Mesendoderm (in vitro differentiated cells): ENCODE data around the gene OMA1. TPM values are rescaled to one million over a fixed set of nuclear protein-coding genes. Genes with fewer than 3 reads are reported as not detected.

Experiments used
- DNase-seq: peaks from one replicate; pipeline ENCODE4 v3.0.0; 2013
- H2AK5ac ChIP-seq: 2 replicates; pipeline ENCODE4 v1.6.1; 2013; ENCODE audit warnings: low read length, inconsistent platforms
- H2BK120ac ChIP-seq: 2 replicates; pipeline ENCODE4 v1.6.1; 2013; ENCODE audit warnings: low read depth, mild to moderate bottlenecking, low read length, moderate library complexity, mixed read lengths
- H2BK15ac ChIP-seq: replicated peaks from 2 replicates; pipeline ENCODE4 v1.6.1; 2013; ENCODE audit warnings: low read depth, mild to moderate bottlenecking, moderate library complexity
- H2BK5ac ChIP-seq: 2 replicates; pipeline ENCODE4 v1.6.1; 2013; ENCODE audit warnings: low read length, inconsistent platforms
- H3K18ac ChIP-seq: 2 replicates; pipeline ENCODE4 v1.6.1; 2013; ENCODE audit warnings: mild to moderate bottlenecking, low read length, mixed read lengths
- H3K23ac ChIP-seq: one replicate; pipeline ENCODE4 v1.6.1; 2013; ENCODE audit warnings: low read length
- H3K27ac ChIP-seq: 2 replicates; pipeline ENCODE4 v1.5.1; 2013; ENCODE audit warnings: low read depth, mild to moderate bottlenecking, inconsistent platforms, low read length, moderate library complexity
- H3K27me3 ChIP-seq: 2 replicates; pipeline ENCODE4 v1.6.1; 2013; ENCODE audit warnings: low read length, control low read depth, mild to moderate bottlenecking, inconsistent platforms; ENCODE audit not compliant: insufficient read depth, poor library complexity
- H3K36me3 ChIP-seq: 2 replicates; pipeline ENCODE4 v1.6.1; 2013; ENCODE audit warnings: low read length, inconsistent platforms; ENCODE audit not compliant: control insufficient read depth, insufficient read depth
- H3K4ac ChIP-seq: one replicate; pipeline ENCODE4 v1.6.1; 2013; ENCODE audit warnings: low read depth, mild to moderate bottlenecking, low read length, moderate library complexity
- H3K4me1 ChIP-seq: 2 replicates; pipeline ENCODE4 v1.6.1; 2013; ENCODE audit warnings: low read depth, low read length, inconsistent platforms; ENCODE audit not compliant: control insufficient read depth
- H3K4me2 ChIP-seq: 2 replicates; pipeline ENCODE4 v1.6.1; 2013; ENCODE audit warnings: low read length
- H3K4me3 ChIP-seq: 2 replicates; pipeline ENCODE4 v1.5.1; 2013; ENCODE audit warnings: mild to moderate bottlenecking, low read length
- H3K56ac ChIP-seq: one replicate; pipeline ENCODE4 v1.6.1; 2013; ENCODE audit warnings: low read length
- H3K79me1 ChIP-seq: 2 replicates; pipeline ENCODE4 v1.6.1; 2013; ENCODE audit warnings: low read length, inconsistent platforms
- H3K79me2 ChIP-seq: 2 replicates; pipeline ENCODE4 v1.6.1; 2013; ENCODE audit warnings: mild to moderate bottlenecking, low read length; ENCODE audit not compliant: control insufficient read depth, insufficient read depth
- H3K9ac ChIP-seq: 2 replicates; pipeline ENCODE4 v1.6.1; 2013; ENCODE audit warnings: low read length, inconsistent platforms
- H4K5ac ChIP-seq: one replicate; pipeline ENCODE4 v1.6.1; 2013; ENCODE audit warnings: low read length
- H4K8ac ChIP-seq: one replicate; pipeline ENCODE4 v1.6.1; 2013; ENCODE audit warnings: low read depth, mild to moderate bottlenecking, control low read depth, low read length, moderate library complexity
- WGBS: extraction: QIAGEN DNeasy Blood & Tissue Kit; methylation state at CpG from one replicate; pipeline ENCODE4 v1.1.7; 2013; ENCODE audit warnings: low lambda C conversion rate, missing lambda C conversion rate; ENCODE audit not compliant: insufficient coverage; ENCODE audit errors: extremely low coverage; 5-methylcytosine and 5-hydroxymethylcytosine counted together
- polyA plus RNA-seq, 2 experiments: library from polyadenylated mRNA; stranded (reverse); fragments of 200-250 nt; gene quantifications; one replicate each; pipeline ENCODE4 v1.2.3, GENCODE V29; 2013

OMA1 gene
- 8.7 TPM for polyA plus RNA-seq (2013, experiment 1 of 2)
- polyA plus RNA-seq (2013, experiment 2 of 2) = 9.5 TPM

DNA sequence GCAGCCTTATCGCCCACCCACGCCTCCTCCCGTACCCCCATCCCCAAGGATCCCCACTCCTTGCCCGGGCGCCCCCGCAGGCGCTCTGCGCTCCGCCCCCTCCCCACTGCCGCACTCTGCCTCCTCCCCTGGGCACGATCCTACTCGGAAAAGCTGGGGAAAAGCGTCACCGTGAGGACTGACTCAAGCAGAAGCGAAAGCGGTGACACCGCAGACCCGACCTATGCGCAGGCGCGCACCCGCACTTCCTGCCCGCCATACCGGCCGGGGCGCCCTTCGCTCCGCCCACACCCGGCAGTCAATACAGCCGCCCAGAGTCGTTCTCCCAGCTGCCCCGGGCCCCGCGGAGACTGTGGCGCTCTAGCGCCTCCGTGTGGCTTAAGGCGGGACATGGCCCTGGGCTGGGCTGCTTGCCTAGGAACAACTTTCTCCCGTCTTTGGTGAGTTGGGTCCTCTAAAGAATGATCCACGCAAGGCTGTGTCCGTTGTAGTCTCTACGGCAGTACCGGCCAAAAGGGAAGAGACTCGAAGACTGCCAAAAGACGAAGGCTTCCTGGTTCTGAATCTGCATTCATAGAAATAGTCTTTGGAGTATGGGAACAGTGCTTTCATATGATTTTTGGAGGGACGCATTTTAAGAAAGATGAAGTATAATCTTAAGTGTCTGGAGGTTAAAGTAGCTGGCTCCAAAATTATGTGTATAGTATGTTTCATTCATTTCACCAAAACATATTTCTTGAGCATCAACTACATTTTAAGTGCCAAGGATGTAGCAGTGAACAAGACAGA, at the start of gene OMA1:
Gene OMA1 (minus strand): TSS at position 207 of the 789 bp plus-strand sequence. CDS start 7,432 bp downstream, outside the sequence.
- no peaks in the 10 kb centered on the region for H3K4me1 ChIP-seq
- peak within 1 kb of the TSS; percentile 97 for H3K4me2 ChIP-seq
- no peak within 1 kb of the TSS for H3K23ac ChIP-seq
- H2BK5ac ChIP-seq = no peak within 1 kb of the TSS
- peak within 1 kb of the TSS; percentile 89 for H3K27ac ChIP-seq
- H4K5ac ChIP-seq = peak within 1 kb of the TSS; percentile 56
- no peaks in the 10 kb centered on the region for H3K79me1 ChIP-seq
- no peaks in the 10 kb centered on the region for H3K36me3 ChIP-seq
- H3K79me2 ChIP-seq = no peaks in the 10 kb centered on the region
- H3K27me3 ChIP-seq = no peaks in the 10 kb centered on the region
- WGBS = no CpG with 5 or more reads among the region's 46 CpGs
- peak within 1 kb of the TSS; percentile 81 for H3K4me3 ChIP-seq
- peak within 1 kb of the TSS; percentile 87 for H3K9ac ChIP-seq
- peak within 1 kb of the TSS; percentile 29 for H3K18ac ChIP-seq
- H4K8ac ChIP-seq = no peak within 1 kb of the TSS
- peak within 1 kb of the TSS; percentile 89 for H3K56ac ChIP-seq
- H3K4ac ChIP-seq = no peak within 1 kb of the TSS
- no peak within 1 kb of the TSS for H2AK5ac ChIP-seq
- H2BK120ac ChIP-seq = no peak within 1 kb of the TSS
- no peak within 1 kb of the TSS for H2BK15ac ChIP-seq
- peak; percentile 98 for DNase-seq

DNA sequence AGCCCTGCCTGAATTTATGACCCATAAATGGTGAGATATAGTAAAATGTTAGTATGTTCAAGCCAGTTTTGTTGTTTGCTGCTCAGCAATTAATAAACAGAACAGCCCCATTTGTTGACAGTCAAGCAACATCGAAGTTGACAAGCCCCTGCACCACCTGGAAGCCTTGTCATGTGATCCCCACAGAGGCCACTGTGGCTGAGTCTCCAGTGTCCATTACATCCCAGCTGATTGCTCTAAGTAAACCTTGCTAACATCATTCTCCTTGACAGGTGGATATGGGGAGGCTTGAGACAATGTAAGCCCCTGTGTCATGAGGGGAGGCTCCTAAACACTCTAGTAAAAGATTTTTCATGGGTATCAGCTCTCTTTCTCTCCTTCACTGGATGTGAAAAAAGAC, 48.0 kb upstream of the OMA1 start:
- Histone ChIP-seq H3K27ac (no peak overlapping the region), H3K4me3 (no peak overlapping the region), H3K27me3 (no peaks in the 10 kb centered on the region), H3K56ac (no peak overlapping the region), H3K4me1 (no peaks in the 10 kb centered on the region), H3K36me3 (no peaks in the 10 kb centered on the region), H4K8ac (no peak overlapping the region), H3K18ac (no peak overlapping the region), H3K4ac (no peak overlapping the region), H4K5ac (no peak overlapping the region), H3K79me2 (no peaks in the 10 kb centered on the region), H2BK120ac (no peak overlapping the region), H3K79me1 (no peaks in the 10 kb centered on the region), H3K9ac (no peak overlapping the region), H2BK5ac (no peak overlapping the region), H3K4me2 (no peak overlapping the region), H2AK5ac (no peak overlapping the region), H2BK15ac (no peak overlapping the region), H3K23ac (no peak overlapping the region)
- DNase-seq = no peak
- no CpG with 5 or more reads among the region's 1 CpG for WGBS

DNA sequence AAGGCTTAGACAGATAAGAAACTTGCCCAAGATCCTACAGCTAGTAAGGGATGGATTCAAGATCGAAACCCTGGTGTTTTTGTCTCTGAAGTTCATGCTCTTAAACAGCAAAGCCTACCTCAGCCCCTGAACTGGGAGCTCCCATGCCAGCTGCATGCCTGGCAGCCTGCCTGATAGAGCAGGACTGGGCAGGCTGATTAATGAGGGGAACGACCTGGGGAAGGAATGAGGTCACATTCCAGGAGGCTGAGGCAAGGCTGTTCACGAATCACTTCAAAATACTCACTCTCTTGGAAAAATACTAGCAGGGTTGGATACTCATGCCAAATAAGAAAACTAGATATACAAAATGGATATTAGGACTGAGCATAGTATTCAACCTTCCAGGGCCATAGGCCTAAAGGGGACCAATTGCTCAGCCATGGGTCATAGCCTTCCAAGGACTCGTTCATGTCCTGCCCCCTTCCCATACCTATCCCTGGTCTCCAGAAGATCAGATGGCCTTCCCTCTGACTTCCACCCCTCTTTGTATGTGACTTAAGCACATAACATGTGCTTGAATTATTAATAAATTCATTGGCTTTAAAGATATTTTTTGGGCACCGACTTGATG, 46.1 kb upstream of the OMA1 start:
- no peak overlapping the region for H3K4me2 ChIP-seq
- peak; percentile 56 for DNase-seq
- no peak overlapping the region for H2BK5ac ChIP-seq
- WGBS = no CpG with 5 or more reads among the region's 5 CpGs
- no peak overlapping the region for H2BK15ac ChIP-seq
- no peak overlapping the region for H3K4me3 ChIP-seq
- no peak overlapping the region for H4K5ac ChIP-seq
- H3K4ac ChIP-seq = no peak overlapping the region
- H3K4me1 ChIP-seq = no peaks in the 10 kb centered on the region
- no peak overlapping the region for H2BK120ac ChIP-seq
- no peaks in the 10 kb centered on the region for H3K79me2 ChIP-seq
- no peak overlapping the region for H3K9ac ChIP-seq
- no peak overlapping the region for H3K56ac ChIP-seq
- H3K27ac ChIP-seq = no peak overlapping the region
- no peaks in the 10 kb centered on the region for H3K79me1 ChIP-seq
- no peaks in the 10 kb centered on the region for H3K36me3 ChIP-seq
- H3K23ac ChIP-seq = no peak overlapping the region
- no peak overlapping the region for H4K8ac ChIP-seq
- H3K27me3 ChIP-seq = no peaks in the 10 kb centered on the region
- no peak overlapping the region for H2AK5ac ChIP-seq
- H3K18ac ChIP-seq = no peak overlapping the region

DNA sequence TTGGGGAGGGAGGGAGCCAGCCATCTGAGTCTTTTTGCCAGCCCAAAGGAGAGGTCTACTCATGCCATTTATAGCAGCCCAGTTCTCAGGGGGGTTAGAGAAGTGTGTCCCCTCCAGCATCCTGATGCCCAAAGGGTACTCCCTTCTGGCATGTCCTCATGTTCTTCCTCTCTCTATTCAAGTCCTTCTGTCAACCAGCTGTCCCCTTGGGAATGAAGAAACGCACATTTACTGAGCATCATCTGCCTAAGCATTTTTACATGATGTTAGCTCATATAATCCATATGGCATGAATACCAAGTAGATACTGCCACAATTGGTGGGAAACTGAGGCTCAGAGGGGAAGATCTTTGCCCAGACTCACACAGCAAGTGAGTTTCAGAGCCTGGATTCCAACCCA, 45.3 kb upstream of the OMA1 start:
- Histone ChIP-seq H3K4ac (no peak overlapping the region), H3K27ac (no peak overlapping the region), H3K27me3 (no peaks in the 10 kb centered on the region), H3K79me1 (no peaks in the 10 kb centered on the region), H3K18ac (no peak overlapping the region), H3K56ac (no peak overlapping the region), H4K8ac (no peak overlapping the region), H3K36me3 (no peaks in the 10 kb centered on the region), H2AK5ac (no peak overlapping the region), H3K4me2 (no peak overlapping the region), H3K79me2 (no peaks in the 10 kb centered on the region), H4K5ac (no peak overlapping the region), H3K23ac (no peak overlapping the region), H3K9ac (no peak overlapping the region), H2BK120ac (no peak overlapping the region), H2BK5ac (no peak overlapping the region), H3K4me1 (no peaks in the 10 kb centered on the region), H2BK15ac (no peak overlapping the region), H3K4me3 (no peak overlapping the region)
- no peak for DNase-seq
- WGBS = no CpG with 5 or more reads among the region's 1 CpG

- no peak overlapping the region for H3K56ac ChIP-seq
- no peak overlapping the region for H3K4me2 ChIP-seq
- H4K5ac ChIP-seq = no peak overlapping the region
- no peak overlapping the region for H2BK15ac ChIP-seq
- no peak overlapping the region for H3K4ac ChIP-seq
- H2BK120ac ChIP-seq = no peak overlapping the region
- no peaks in the 10 kb centered on the region for H3K36me3 ChIP-seq
- H3K79me2 ChIP-seq = no peaks in the 10 kb centered on the region
- DNase-seq = no peak
- H4K8ac ChIP-seq = no peak overlapping the region
- no peak overlapping the region for H3K23ac ChIP-seq
- no peak overlapping the region for H3K9ac ChIP-seq
- no peak overlapping the region for H3K27ac ChIP-seq
- no peaks in the 10 kb centered on the region for H3K27me3 ChIP-seq
- no peak overlapping the region for H3K4me3 ChIP-seq
- no peak overlapping the region for H3K18ac ChIP-seq
- no peaks in the 10 kb centered on the region for H3K79me1 ChIP-seq
- no peak overlapping the region for H2AK5ac ChIP-seq
- no peak overlapping the region for H2BK5ac ChIP-seq
- H3K4me1 ChIP-seq = no peaks in the 10 kb centered on the region
These were observed 43.5 kb upstream of the OMA1 start for GRCh38 chr1:58590019-58590418.
